Transverse colon (tissue), 4 donors: ENCODE data around the gene PLA2G2C. TPM values are rescaled to one million over a fixed set of nuclear protein-coding genes. Genes with fewer than 3 reads are reported as not detected.

Source experiments
- DNase-seq: peaks from one replicate; pipeline ENCODE4 v3.0.0-alpha.2; 2019
- H3K27ac ChIP-seq, 4 donors: fragments of 200-600 bp; sonication (generic); 2 replicates each; pipeline ENCODE4 v1.5.1; 2016 to 2018; ENCODE audit warnings: inconsistent platforms in 4 of 4
- H3K27me3 ChIP-seq: fragments of 200-600 bp; sonication (generic); 2 replicates; pipeline ENCODE4 v1.5.1; 2017; ENCODE audit warnings: inconsistent platforms
- H3K36me3 ChIP-seq, 4 donors: fragments of 200-600 bp; sonication (generic); 2 replicates each; pipeline ENCODE4 v1.5.1; 2017 to 2019; ENCODE audit warnings: inconsistent platforms in 4 of 4
- H3K4me1 ChIP-seq, 4 donors: fragments of 200-600 bp; sonication (generic); 2 replicates each; pipeline ENCODE4 v1.5.1; 2017 to 2020; ENCODE audit warnings: inconsistent platforms in 4 of 4
- H3K4me3 ChIP-seq, 4 donors: fragments of 200-600 bp; sonication (generic); 1 replicate in 1 of 4; 2 replicates in 3 of 4; pipeline versions ENCODE4 v1.5.1 to v1.6.1; 2017 to 2019; ENCODE audit warnings: inconsistent platforms in 4 of 4
- H3K9me3 ChIP-seq, 2 donors: fragments of 200-600 bp; sonication (generic); 2 replicates each; pipeline ENCODE4 v1.5.1; 2017 to 2019; ENCODE audit warnings: inconsistent platforms in 2 of 2
- CTCF ChIP-seq, 5 experiments: fragments of 200-600 bp in 3 of 5; fragments of 450-650 bp in 2 of 5; sonication (generic) in 3 of 5; IDR thresholded peaks; 1 replicate in 2 of 5; 2 replicates in 3 of 5; pipeline ENCODE4 v1.5.1; 2016 to 2017; ENCODE audit warnings: antibody characterized with exemption in 5 of 5, inconsistent platforms in 3 of 5, mild to moderate bottlenecking in 2 of 5, moderate library complexity in 1 of 5
- EP300 ChIP-seq: sonication (generic); formaldehyde crosslinking; IDR thresholded peaks from one replicate; pipeline ENCODE4 v1.6.1; 2017; ENCODE audit warnings: antibody characterized with exemption, low read depth
- POLR2A ChIP-seq: fragments of 450-650 bp; IDR thresholded peaks from one replicate; pipeline ENCODE4 v1.6.1; 2016; ENCODE audit warnings: antibody characterized with exemption, mild to moderate bottlenecking, moderate library complexity
- POLR2AphosphoS5 ChIP-seq, 3 donors: sonication (generic); formaldehyde crosslinking; IDR thresholded peaks; one replicate each; pipeline ENCODE4 v1.6.1; 2016; ENCODE audit warnings: antibody characterized with exemption in 3 of 3
- WGBS, 2 donors: methylation state at CpG; one replicate each; pipeline ENCODE4 v1.1.5; 2018; ENCODE audit warnings: low coverage in 1 of 2; 5-methylcytosine and 5-hydroxymethylcytosine counted together
- in situ Hi-C, 4 donors: fragments of 200-750 bp; cut with MboI; loops; one replicate each; pipeline versions ENCODE4 v1.15.0 to v1.15.1; 2017; ENCODE audit warnings: low sequenced_read_pairs in 3 of 4, low pct_ligation_motif_present in 1 of 4, low pct_unique_long_range_greater_than_20kb in 1 of 4
- intact Hi-C: fragments of 100-400 bp; cut with DNase I; formaldehyde crosslinking; loops from one replicate; pipeline ENCODE4 v1.15.1; 2023; ENCODE audit warnings: low total_unique reads
- total RNA-seq, 4 donors: library from RNA; depleted of rRNA; stranded (reverse); fragments of >200 nt; gene quantifications; one replicate each; pipeline ENCODE4 v1.1.0, GENCODE V29; 2016

The PLA2G2C gene
- total RNA-seq, 4 donors from 2014 or later, result 0.14 to 4.1 (median 0.16) TPM; not detected in 1

DNA sequence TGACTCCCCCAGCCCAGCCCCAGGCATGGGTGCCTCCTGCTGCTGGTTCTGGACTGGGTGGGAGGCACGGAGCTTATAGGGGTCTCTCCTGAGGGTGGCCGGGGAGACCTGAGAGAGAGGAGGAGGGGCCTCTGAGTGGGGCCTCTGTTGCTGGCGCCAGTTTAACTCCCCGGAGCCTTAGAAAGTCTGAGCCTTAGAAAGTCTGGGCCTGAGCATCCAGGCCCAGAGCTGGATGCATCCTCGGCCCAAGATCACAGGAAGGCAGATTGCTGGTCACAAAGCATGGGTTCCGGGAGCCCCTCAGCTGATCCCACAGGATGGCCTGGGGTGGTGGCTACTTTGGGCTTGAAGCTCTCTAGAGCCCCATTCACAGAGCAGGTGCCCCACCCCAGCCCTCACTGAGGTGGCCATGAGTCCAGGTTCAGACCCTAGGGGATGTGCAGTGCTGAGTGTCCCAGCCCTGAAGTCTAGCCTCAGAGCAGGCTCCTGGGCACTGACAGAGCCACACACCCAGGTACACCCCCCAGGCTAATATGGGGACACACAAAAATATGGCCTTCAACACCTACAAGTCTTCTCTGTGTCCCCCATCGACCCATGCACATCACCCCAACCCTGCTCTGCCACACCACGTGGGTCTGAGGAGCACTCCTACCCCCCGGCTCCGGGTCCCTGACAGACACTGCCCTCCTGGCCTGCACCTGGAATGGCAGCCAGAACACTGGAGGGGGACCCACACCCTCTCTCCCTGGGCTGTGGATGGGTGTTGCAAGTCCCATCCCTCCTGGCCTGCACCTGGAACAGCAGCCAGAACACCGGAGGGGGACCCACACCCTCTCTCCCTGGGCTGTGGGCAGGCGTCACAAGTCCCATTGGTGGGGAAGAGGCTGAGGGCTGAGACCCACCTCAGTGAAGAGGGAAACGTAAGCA, 37.5 kb downstream of the PLA2G2C start:
- no peak for DNase-seq
- Histone ChIP-seq H3K9me3 (no peaks in the 10 kb centered on the region), H3K4me1 (peaks cover 0 to 14% (median 10%) of the 10 kb centered on the region in 4 donors), H3K36me3 (no peaks in the 10 kb centered on the region), H3K27ac (no peak overlapping the region), H3K4me3 (no peak overlapping the region), H3K27me3 (no peaks in the 10 kb centered on the region)
- in situ Hi-C loops, result no loop called here
- no peak for TF ChIP-seq POLR2A
- no peak for TF ChIP-seq CTCF (IDR thresholded peaks at IDR 0.05)
- no peak for TF ChIP-seq POLR2AphosphoS5 (IDR thresholded peaks at IDR 0.05)
- no peak for TF ChIP-seq EP300
- intact Hi-C loops, result no loop called here
- WGBS, 2 donors, result 87% methylated on average over 13 of the region's 13 CpGs; no CpG with 5 or more reads in 1 of the 2 donors

DNA sequence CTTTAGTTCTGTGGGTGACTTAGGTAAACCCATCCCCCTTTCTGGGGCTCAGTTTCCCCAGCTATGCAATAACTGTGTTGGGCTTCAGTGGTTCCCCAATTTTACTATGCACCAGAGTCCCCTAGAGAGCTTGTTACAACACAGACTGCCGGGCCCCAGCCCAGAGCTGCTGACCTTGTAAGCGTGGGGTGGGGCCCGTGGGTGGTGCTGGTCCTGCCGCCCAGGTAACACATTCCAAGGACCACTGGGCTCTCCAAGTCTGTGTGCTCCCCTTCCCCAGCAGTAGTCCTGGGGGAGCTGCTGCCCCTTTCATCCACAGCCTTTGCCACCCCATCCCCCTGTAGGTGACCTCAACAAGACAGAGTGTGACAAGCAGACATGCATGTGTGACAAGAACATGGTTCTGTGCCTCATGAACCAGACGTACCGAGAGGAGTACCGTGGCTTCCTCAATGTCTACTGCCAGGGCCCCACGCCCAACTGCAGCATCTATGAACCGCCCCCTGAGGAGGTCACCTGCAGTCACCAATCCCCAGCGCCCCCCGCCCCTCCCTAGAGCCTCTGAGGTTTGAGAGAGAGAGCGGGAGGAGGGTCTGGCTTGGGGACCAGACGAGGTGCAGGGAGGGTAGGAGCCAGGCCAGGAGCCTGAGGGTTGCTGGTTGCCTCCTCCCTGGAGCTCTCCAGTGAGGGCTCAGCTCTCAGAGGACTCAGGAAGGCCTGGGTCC, 38.3 kb downstream of the PLA2G2C start:
- H3K27ac ChIP-seq, result no peak overlapping the region
- no peaks in the 10 kb centered on the region for H3K27me3 ChIP-seq
- intact Hi-C loops, result no loop called here
- TF ChIP-seq EP300 (no peak), CTCF (IDR thresholded peaks at IDR 0.05) (no peak), POLR2AphosphoS5 (IDR thresholded peaks at IDR 0.05) (no peak), POLR2A (no peak)
- no peaks in the 10 kb centered on the region for H3K36me3 ChIP-seq
- H3K9me3 ChIP-seq, result no peaks in the 10 kb centered on the region
- WGBS, 2 donors, result 74 to 100% methylated on average over 1 to 11 of the region's 13 CpGs
- in situ Hi-C loops, result no loop called here
- no peak for DNase-seq
- H3K4me3 ChIP-seq, result no peak overlapping the region
- H3K4me1 ChIP-seq, result peaks cover 0 to 13% (median 9%) of the 10 kb centered on the region in 4 donors

DNA sequence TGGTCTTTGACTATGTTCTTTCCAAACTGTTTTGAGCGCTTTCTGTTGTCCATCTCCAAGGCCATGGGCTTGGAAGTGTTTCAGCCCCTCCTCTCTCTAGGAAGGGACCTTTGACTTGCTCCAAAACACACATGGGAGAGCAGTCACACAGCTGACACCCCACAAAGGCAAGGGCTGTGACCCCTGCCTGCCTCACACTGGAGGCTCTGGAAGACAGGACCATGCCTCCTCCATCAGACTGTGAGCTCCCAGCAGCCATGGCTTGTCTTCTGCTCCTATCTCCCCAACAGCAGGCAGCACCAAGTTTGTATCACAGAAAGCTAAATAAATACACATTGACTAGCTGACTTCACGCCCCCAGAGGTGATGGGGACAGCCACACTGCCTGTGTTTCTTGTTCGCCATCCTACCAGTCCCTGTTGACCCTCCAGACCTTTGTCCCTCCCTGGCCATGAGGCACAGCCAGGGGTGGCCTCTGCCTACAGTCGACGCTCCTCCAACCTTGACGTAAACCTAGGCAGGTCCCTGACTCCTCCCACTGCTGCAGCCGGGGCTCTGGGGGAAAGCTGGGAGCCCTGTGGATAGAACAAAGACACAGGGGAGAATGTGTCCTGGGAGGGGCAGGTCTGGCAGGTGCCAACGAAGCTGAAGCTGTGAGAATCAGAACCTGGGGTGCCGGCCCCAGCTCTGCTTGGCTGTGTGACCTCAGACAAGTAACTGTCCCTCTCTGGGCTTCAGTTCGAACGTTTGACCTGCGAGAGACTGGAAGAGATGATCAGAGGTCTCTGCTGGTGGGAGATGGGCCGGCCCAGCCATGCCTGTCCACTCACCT, 42.4 kb downstream of the PLA2G2C start:
- in situ Hi-C loops, result no loop called here
- 57 to 66% methylated on average over 6 to 13 of the region's 13 CpGs for WGBS, 2 donors
- intact Hi-C loops, result no loop called here
- no peaks in the 10 kb centered on the region for H3K4me1 ChIP-seq
- TF ChIP-seq CTCF (IDR thresholded peaks at IDR 0.05), result no peak
- TF ChIP-seq POLR2AphosphoS5 (IDR thresholded peaks at IDR 0.05), result no peak
- no peak for TF ChIP-seq EP300
- no peak for TF ChIP-seq POLR2A
- no peak overlapping the region for H3K27ac ChIP-seq
- H3K27me3 ChIP-seq, result no peaks in the 10 kb centered on the region
- no peak for DNase-seq
- H3K36me3 ChIP-seq, result no peaks in the 10 kb centered on the region
- no peak overlapping the region for H3K4me3 ChIP-seq
- no peaks in the 10 kb centered on the region for H3K9me3 ChIP-seq
